ENCODE results near the gene PPP2R2B. TPM values are rescaled to one million over a fixed set of nuclear protein-coding genes. Genes with fewer than 3 reads are reported as not detected.
"Not testable (repeated sequence)": the region's sequence is repeated elsewhere in the genome, so short reads cannot be mapped to it uniquely, and the experiment has no call there.

The PPP2R2B gene
- polyA plus RNA-seq, 1 donor = 0.76 TPM

- DNase-seq (ENCODE audit: low read depth) = no peak
Measured at GRCh38 chr5:146618434-146618833, 260.1 kb downstream of the PPP2R2B start.

- not testable (repeated sequence) for DNase-seq (ENCODE audit: low read depth)
Measured at GRCh38 chr5:146609731-146610130, 268.8 kb downstream of the PPP2R2B start.

GRCh38 chr5:146607659-146608332, 270.8 kb downstream of the PPP2R2B start:
- DNase-seq (ENCODE audit: low read depth) = no peak

- no peak for DNase-seq (ENCODE audit: low read depth)
Measured at GRCh38 chr5:146606893-146607292, 271.7 kb downstream of the PPP2R2B start.

GRCh38 chr5:146600376-146600775, 278.2 kb downstream of the PPP2R2B start:
- no peak for DNase-seq (ENCODE audit: low read depth)

- DNase-seq (ENCODE audit: low read depth) = no peak
Measured at GRCh38 chr5:146599261-146599660, 279.3 kb downstream of the PPP2R2B start.

- DNase-seq (ENCODE audit: low read depth) = no peak
Measured at GRCh38 chr5:146595088-146595487, 283.5 kb downstream of the PPP2R2B start.

- no peak for DNase-seq (ENCODE audit: low read depth)
Measured at GRCh38 chr5:146592352-146592751, 286.2 kb downstream of the PPP2R2B start.

- no peak for DNase-seq (ENCODE audit: low read depth)
Measured at GRCh38 chr5:146589028-146589345, 289.6 kb downstream of the PPP2R2B start.

GRCh38 chr5:146588331-146589027, 290.1 kb downstream of the PPP2R2B start:
- DNase-seq (ENCODE audit: low read depth) = no peak

- no peak for DNase-seq (ENCODE audit: low read depth)
Measured at GRCh38 chr5:146586752-146587151, 291.8 kb downstream of the PPP2R2B start.

- no peak for DNase-seq (ENCODE audit: low read depth)
Measured at GRCh38 chr5:146584750-146585149, 293.8 kb downstream of the PPP2R2B start.

GRCh38 chr5:146582051-146582596, 296.4 kb downstream of the PPP2R2B start:
- DNase-seq (ENCODE audit: low read depth) = no peak

GRCh38 chr5:146580237-146580636, 298.3 kb downstream of the PPP2R2B start:
- no peak for DNase-seq (ENCODE audit: low read depth)

GRCh38 chr5:146574713-146575112, 303.8 kb downstream of the PPP2R2B start:
- no peak for DNase-seq (ENCODE audit: low read depth)

- DNase-seq (ENCODE audit: low read depth) = no peak
Measured at GRCh38 chr5:146568161-146568560, 310.4 kb downstream of the PPP2R2B start.

GRCh38 chr5:146565764-146566367, 312.7 kb downstream of the PPP2R2B start:
- no peak for DNase-seq (ENCODE audit: low read depth)

- DNase-seq (ENCODE audit: low read depth) = no peak
Measured at GRCh38 chr5:146564007-146564762, 314.4 kb downstream of the PPP2R2B start.

GRCh38 chr5:146562461-146562860, 316.1 kb downstream of the PPP2R2B start:
- no peak for DNase-seq (ENCODE audit: low read depth)

GRCh38 chr5:146561711-146562110, 316.8 kb downstream of the PPP2R2B start:
- no peak for DNase-seq (ENCODE audit: low read depth)

GRCh38 chr5:146560205-146560812, 318.2 kb downstream of the PPP2R2B start:
- no peak for DNase-seq (ENCODE audit: low read depth)

GRCh38 chr5:146556884-146557283, 321.7 kb downstream of the PPP2R2B start:
- DNase-seq (ENCODE audit: low read depth) = not testable (repeated sequence)

Measured in forelimb muscle (tissue), 1 donor.